HEK293 (cell line): ENCODE measurements around the gene LIN9.

Experiments used
- CTCF ChIA-PET: fragments of 350-600 bp; formaldehyde crosslinking; extraction: SDS; loops from one replicate; lab custom pipeline; 2021; ENCODE audit warnings: antibody characterized with exemption; lab: Yijun Ruan, JAX
- POLR2A ChIA-PET: fragments of 300-600 bp; formaldehyde crosslinking; extraction: SDS; loops from one replicate; lab custom pipeline; 2020; ENCODE audit warnings: antibody characterized with exemption, inconsistent platforms; lab: Yijun Ruan, JAX
- H3K27ac ChIP-seq: fragments of 200-500 bp; sonication (Bioruptor generic); 2 replicates; pipeline ENCODE4 v1.5.1; 2014; ENCODE audit warnings: low read depth, low read length, control low read depth, inconsistent platforms; ENCODE audit errors: extremely low read depth
- H3K36me3 ChIP-seq, 2 experiments: fragments of 200-500 bp in 1 of 2; sonication (Bioruptor generic) in 1 of 2; 1 replicate in 1 of 2; 2 replicates in 1 of 2; pipeline ENCODE4 v1.5.1; 2014 to 2017; ENCODE audit warnings: inconsistent platforms in 2 of 2, low read length in 2 of 2; ENCODE audit not compliant: control insufficient read depth in 2 of 2, insufficient read depth in 1 of 2
- H3K4me1 ChIP-seq: fragments of 200-500 bp; sonication (Bioruptor generic); 2 replicates; pipeline ENCODE4 v1.5.1; 2014; ENCODE audit warnings: mild to moderate bottlenecking, low read length, inconsistent platforms; ENCODE audit not compliant: control insufficient read depth, insufficient read depth
- H3K4me3 ChIP-seq: 2 replicates; pipeline ENCODE4 v1.5.1; 2011; ENCODE audit warnings: low read depth, mild to moderate bottlenecking, control low read depth, low read length, moderate library complexity
- H3K9me3 ChIP-seq: fragments of 200-500 bp; sonication (Bioruptor generic); 2 replicates; pipeline ENCODE4 v1.5.1; 2014; ENCODE audit warnings: low read depth, low read length, inconsistent platforms; ENCODE audit not compliant: control insufficient read depth, insufficient read depth
- PRDM1 ChIP-seq: fragments of 450-650 bp; formaldehyde crosslinking; IDR thresholded peaks from 2 replicates; pipeline ENCODE4; 2016; ENCODE audit warnings: missing biosample characterization, missing genetic modification characterization
- REST ChIP-seq: fragments of 450-650 bp; formaldehyde crosslinking; IDR thresholded peaks from 2 replicates; pipeline ENCODE4 v1.5.1; 2016; ENCODE audit warnings: missing biosample characterization, missing genetic modification characterization
- ZIC2 ChIP-seq: fragments of 450-650 bp; formaldehyde crosslinking; IDR thresholded peaks from 2 replicates; pipeline ENCODE4 v1.5.1; 2016; ENCODE audit warnings: missing biosample characterization, missing genetic modification characterization
- ZNF140 ChIP-seq: fragments of 450-650 bp; formaldehyde crosslinking; IDR thresholded peaks from 2 replicates; pipeline ENCODE4 v1.5.1; 2016; ENCODE audit warnings: missing biosample characterization, missing genetic modification characterization
- ZNF174 ChIP-seq: fragments of 450-650 bp; formaldehyde crosslinking; IDR thresholded peaks from 2 replicates; pipeline ENCODE4 v1.5.0; 2017; ENCODE audit warnings: missing biosample characterization, mild to moderate bottlenecking, missing genetic modification characterization
- ZNF292 ChIP-seq: fragments of 450-650 bp; formaldehyde crosslinking; IDR thresholded peaks from 2 replicates; pipeline ENCODE4 v1.5.1; 2016; ENCODE audit warnings: low read depth, missing biosample characterization, missing genetic modification characterization, borderline replicate concordance
- ZNF558 ChIP-seq: fragments of 450-650 bp; formaldehyde crosslinking; IDR thresholded peaks from 2 replicates; pipeline ENCODE4 v1.5.1; 2016; ENCODE audit warnings: missing biosample characterization, missing genetic modification characterization
- ZNF580 ChIP-seq: fragments of 450-650 bp; formaldehyde crosslinking; IDR thresholded peaks from 2 replicates; pipeline ENCODE4 v1.5.1; 2016; ENCODE audit warnings: missing biosample characterization, missing genetic modification characterization
- ZNF664 ChIP-seq: fragments of 450-650 bp; formaldehyde crosslinking; IDR thresholded peaks from 2 replicates; pipeline ENCODE4 v1.5.1; 2016; ENCODE audit warnings: missing biosample characterization, missing genetic modification characterization
- ZNF677 ChIP-seq: fragments of 450-650 bp; IDR thresholded peaks from 2 replicates; pipeline ENCODE4 v1.5.0; 2018; ENCODE audit warnings: missing biosample characterization, mild to moderate bottlenecking, missing genetic modification characterization, moderate library complexity
- TF ChIP-seq, protein P1 (sequence below): fragments of 450-650 bp; formaldehyde crosslinking; conservative IDR thresholded peaks from 2 replicates; pipeline ENCODE4 v1.5.1; 2016; ENCODE audit warnings: low read depth, missing biosample characterization, missing genetic modification characterization
- TF ChIP-seq, protein P2 (sequence below): fragments of 450-650 bp; formaldehyde crosslinking; IDR thresholded peaks from 2 replicates; pipeline ENCODE4 v1.5.1; 2016; ENCODE audit warnings: missing biosample characterization, missing genetic modification characterization

The LIN9 gene

GRCh38 chr1:226308166-226308722 lies 720 bp downstream of the LIN9 start (continued):
- TF ChIP-seq, protein P1, sequence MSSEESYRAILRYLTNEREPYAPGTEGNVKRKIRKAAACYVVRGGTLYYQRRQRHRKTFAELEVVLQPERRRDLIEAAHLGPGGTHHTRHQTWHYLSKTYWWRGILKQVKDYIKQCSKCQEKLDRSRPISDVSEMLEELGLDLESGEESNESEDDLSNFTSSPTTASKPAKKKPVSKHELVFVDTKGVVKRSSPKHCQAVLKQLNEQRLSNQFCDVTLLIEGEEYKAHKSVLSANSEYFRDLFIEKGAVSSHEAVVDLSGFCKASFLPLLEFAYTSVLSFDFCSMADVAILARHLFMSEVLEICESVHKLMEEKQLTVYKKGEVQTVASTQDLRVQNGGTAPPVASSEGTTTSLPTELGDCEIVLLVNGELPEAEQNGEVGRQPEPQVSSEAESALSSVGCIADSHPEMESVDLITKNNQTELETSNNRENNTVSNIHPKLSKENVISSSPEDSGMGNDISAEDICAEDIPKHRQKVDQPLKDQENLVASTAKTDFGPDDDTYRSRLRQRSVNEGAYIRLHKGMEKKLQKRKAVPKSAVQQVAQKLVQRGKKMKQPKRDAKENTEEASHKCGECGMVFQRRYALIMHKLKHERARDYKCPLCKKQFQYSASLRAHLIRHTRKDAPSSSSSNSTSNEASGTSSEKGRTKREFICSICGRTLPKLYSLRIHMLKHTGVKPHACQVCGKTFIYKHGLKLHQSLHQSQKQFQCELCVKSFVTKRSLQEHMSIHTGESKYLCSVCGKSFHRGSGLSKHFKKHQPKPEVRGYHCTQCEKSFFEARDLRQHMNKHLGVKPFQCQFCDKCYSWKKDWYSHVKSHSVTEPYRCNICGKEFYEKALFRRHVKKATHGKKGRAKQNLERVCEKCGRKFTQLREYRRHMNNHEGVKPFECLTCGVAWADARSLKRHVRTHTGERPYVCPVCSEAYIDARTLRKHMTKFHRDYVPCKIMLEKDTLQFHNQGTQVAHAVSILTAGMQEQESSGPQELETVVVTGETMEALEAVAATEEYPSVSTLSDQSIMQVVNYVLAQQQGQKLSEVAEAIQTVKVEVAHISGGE (tag by site-specific recombination) = peak; percentile 70; the same call in 1 of the 2 replicates
- peak; percentile 11; the same call in 1 of the 2 replicates for TF ChIP-seq ZNF580
- peak; percentile 35; the same call in 1 of the 2 replicates for TF ChIP-seq PRDM1

GRCh38 chr1:226306425-226306824 lies 2.5 kb downstream of the LIN9 start:
- CTCF ChIA-PET = interaction anchor here (0.6 to 2.8 kb wide), 5 partner anchors 28 to 223 kb away, joined by 3 to 16 read pairs (median 9); no protein-coding TSS in a partner anchor
- POLR2A ChIA-PET = interaction anchor here (1.0 to 1.4 kb wide), 2 partner anchors 27 to 197 kb away, joined by 3 to 4 read pairs; no protein-coding TSS in a partner anchor
- TF ChIP-seq ZNF292 (tag by site-specific recombination) (no peak), ZIC2 (tag by site-specific recombination) (no peak), ZNF677 (tag by site-specific recombination) (no peak), ZNF558 (tag by site-specific recombination) (no peak), ZNF140 (tag by site-specific recombination) (no peak), ZNF664 (peak; percentile 92), ZNF174 (tag by site-specific recombination) (no peak), REST (tag by site-specific recombination) (no peak)
- TF ChIP-seq, protein P2, sequence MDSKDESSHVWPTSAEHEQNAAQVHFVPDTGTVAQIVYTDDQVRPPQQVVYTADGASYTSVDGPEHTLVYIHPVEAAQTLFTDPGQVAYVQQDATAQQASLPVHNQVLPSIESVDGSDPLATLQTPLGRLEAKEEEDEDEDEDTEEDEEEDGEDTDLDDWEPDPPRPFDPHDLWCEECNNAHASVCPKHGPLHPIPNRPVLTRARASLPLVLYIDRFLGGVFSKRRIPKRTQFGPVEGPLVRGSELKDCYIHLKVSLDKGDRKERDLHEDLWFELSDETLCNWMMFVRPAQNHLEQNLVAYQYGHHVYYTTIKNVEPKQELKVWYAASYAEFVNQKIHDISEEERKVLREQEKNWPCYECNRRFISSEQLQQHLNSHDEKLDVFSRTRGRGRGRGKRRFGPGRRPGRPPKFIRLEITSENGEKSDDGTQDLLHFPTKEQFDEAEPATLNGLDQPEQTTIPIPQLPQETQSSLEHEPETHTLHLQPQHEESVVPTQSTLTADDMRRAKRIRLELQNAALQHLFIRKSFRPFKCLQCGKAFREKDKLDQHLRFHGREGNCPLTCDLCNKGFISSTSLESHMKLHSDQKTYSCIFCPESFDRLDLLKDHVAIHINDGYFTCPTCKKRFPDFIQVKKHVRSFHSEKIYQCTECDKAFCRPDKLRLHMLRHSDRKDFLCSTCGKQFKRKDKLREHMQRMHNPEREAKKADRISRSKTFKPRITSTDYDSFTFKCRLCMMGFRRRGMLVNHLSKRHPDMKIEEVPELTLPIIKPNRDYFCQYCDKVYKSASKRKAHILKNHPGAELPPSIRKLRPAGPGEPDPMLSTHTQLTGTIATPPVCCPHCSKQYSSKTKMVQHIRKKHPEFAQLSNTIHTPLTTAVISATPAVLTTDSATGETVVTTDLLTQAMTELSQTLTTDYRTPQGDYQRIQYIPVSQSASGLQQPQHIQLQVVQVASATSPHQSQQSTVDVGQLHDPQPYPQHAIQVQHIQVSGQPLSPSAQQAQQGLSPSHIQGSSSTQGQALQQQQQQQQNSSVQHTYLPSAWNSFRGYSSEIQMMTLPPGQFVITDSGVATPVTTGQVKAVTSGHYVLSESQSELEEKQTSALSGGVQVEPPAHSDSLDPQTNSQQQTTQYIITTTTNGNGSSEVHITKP (tag by site-specific recombination) = no peak

More at GRCh38 chr1:226306425-226306824, 2.5 kb downstream of the LIN9 start:
- H3K4me1 ChIP-seq = peaks cover 8% of the 10 kb centered on the region; the same call in 1 of the 2 replicates
- H3K27ac ChIP-seq = no peak overlapping the region
- no peak overlapping the region for H3K4me3 ChIP-seq
- peaks cover 0 to 5% of the 10 kb centered on the region in 2 experiments; a peak in 1 of 3 replicates for H3K36me3 ChIP-seq
- no peaks in the 10 kb centered on the region for H3K9me3 ChIP-seq
